Esophagus mucosa (tissue), 1 donor: ENCODE data around the gene HK3. TPM values are rescaled to one million over a fixed set of nuclear protein-coding genes. Genes with fewer than 3 reads are reported as not detected.

ENCODE experiments used
- ATAC-seq: fragments of 200-7000 bp; cut with Tn5 transposase; one replicate; pipeline ENCODE4 v1.9.1; 2020
- total RNA-seq: library from RNA; stranded (reverse); gene quantifications from one replicate; pipeline ENCODE4 v1.2.4, GENCODE V29; 2023
- donor health status: DM: yes; HTN: yes; CAD: no.

The HK3 gene, protein sequence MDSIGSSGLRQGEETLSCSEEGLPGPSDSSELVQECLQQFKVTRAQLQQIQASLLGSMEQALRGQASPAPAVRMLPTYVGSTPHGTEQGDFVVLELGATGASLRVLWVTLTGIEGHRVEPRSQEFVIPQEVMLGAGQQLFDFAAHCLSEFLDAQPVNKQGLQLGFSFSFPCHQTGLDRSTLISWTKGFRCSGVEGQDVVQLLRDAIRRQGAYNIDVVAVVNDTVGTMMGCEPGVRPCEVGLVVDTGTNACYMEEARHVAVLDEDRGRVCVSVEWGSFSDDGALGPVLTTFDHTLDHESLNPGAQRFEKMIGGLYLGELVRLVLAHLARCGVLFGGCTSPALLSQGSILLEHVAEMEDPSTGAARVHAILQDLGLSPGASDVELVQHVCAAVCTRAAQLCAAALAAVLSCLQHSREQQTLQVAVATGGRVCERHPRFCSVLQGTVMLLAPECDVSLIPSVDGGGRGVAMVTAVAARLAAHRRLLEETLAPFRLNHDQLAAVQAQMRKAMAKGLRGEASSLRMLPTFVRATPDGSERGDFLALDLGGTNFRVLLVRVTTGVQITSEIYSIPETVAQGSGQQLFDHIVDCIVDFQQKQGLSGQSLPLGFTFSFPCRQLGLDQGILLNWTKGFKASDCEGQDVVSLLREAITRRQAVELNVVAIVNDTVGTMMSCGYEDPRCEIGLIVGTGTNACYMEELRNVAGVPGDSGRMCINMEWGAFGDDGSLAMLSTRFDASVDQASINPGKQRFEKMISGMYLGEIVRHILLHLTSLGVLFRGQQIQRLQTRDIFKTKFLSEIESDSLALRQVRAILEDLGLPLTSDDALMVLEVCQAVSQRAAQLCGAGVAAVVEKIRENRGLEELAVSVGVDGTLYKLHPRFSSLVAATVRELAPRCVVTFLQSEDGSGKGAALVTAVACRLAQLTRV
- total RNA-seq: 1.4 TPM

- peak; percentile 17 for ATAC-seq
These were observed at the start of gene HK3 for GRCh38 chr5:176899296-176899891. HK3 (minus strand) TSS chr5:176899346; CDS start chr5:176896159, 3,187 bp downstream.

DNA sequence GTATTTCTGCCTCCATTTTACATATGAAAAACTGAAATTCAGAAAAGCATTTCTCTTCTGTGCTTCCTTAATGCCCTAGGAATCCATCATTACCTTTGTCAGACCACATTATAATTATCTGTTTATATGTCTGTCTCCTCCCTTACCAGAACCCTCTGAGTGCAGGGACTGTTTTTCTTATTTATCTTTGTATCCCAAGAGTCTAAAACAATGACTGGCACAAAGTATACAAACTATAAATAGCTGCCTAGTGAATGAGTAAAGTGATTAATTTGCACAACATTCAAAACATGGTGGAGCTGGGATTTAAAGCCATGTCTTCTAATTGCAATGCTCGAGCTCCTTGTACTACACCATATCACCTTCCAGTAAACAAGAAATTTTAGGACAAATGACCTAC is 49.3 kb upstream of the HK3 start:
- ATAC-seq: no peak

- no peak for ATAC-seq
These were observed 48.7 kb upstream of the HK3 start for GRCh38 chr5:176947847-176948246.

DNA sequence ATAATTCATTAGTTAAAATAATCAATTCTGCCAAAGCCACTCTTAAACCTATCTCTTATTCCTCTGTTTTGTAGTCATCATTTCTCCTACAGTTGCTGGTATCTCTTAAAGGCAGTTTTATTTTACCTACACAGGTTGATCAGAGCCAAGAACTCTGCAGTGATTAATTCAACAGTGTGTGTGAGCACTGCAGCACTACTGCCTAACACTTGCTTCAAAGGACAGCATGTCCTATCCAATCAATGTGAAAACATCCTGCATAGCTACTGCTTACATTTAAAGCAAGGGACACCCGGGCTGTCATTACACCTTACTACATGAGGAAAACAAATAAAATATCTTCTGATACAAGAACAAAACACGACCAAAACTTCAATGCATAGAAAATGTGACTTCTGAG is 45.1 kb upstream of the HK3 start:
- no peak for ATAC-seq

- no peak for ATAC-seq
These were observed 44.7 kb upstream of the HK3 start for GRCh38 chr5:176943816-176944215.

- no peak for ATAC-seq
These were observed 42.8 kb upstream of the HK3 start for GRCh38 chr5:176941951-176942350.

GRCh38 chr5:176938472-176938871 is 39.3 kb upstream of the HK3 start:
- ATAC-seq: no peak

GRCh38 chr5:176935017-176935416 is 35.9 kb upstream of the HK3 start:
- no peak for ATAC-seq

DNA sequence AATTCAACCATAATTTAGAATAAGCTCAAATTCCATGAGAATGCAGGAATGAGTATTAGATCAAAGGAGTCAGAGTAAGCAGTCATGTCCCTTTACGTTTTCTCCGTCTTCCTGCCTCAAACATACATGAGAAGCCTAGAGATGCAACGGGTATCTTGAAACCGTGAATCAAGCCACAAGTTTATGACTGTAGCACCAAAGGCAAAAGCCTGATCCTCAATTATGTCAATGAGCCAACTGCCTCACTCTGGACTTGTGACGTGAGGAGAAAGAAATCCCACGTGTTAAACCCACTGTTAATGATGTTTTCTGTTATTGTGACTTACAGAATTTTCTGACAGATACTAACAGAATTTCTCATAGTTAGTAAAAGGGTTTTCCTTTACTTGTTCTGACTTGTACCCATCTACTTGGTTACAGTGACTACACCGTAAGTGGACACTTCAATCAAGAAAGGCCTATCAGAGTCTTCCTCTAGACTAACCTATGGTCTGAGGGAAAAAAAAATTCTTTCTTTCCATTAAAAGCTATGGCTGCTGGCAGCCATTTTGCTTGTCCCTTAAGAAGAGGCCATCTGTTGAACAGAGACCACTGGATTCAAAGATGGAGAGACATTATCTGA is 35.3 kb upstream of the HK3 start:
- ATAC-seq: no peak

- ATAC-seq: no peak
These were observed 30.5 kb upstream of the HK3 start for GRCh38 chr5:176929654-176930053.

- peak; percentile 73 for ATAC-seq
These were observed 28.4 kb upstream of the HK3 start for GRCh38 chr5:176927562-176927961.

DNA sequence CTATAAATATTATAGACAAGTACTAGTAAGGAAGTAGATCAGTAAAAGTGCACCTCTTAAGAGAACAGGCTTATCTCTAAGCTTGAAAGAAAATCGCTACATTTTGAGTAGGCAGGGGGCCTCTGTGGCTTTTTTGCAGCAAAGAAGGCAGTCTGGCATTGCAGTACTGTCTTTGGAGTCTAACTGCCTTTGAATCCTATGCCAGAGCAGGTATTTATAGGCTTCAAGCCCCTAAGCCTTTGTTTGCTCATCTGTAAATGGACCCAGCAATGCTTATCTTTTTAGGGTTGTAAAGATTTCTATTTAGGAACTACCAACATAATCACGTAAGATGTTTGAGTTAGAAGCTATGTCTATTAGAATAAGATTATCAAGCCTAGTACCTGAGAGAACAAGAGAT is 23.7 kb upstream of the HK3 start:
- no peak for ATAC-seq

DNA sequence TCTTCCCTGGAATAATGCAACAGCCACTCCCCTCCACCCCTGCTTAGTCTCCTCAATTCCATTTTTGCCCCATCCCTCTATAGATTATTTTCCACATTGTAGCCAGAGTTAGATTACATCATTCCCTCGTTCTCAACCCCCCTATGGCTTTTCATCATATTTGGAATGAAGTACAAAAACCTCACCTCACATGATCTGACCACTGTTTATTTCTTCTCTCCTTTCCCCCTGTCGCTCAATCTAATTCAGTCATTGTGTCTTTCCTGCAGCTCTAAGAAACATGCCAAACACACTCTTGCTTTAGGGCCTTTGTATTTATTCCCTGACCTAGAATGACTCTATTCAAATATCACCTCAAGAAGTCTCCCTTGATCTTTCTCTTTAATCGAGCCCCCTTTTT is 22.6 kb upstream of the HK3 start:
- ATAC-seq: no peak

DNA sequence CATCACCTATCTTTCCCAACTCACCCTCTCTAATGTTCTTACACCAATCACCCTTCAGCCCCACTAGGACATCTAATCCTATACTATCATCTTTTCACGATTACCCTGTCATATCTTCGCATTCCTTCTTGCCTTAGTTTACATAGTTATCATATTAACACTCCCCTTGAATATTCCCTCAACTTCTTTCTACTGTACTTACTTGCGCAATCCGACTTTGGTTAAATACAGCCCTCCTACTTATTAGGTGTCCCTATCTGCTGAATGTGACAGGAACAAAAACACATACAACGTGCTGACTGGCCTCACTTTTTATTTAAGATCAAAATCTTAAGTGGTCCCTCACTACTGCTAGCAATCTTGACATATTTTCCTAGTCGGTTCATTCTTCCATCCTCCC is 19.5 kb upstream of the HK3 start:
- no peak for ATAC-seq

GRCh38 chr5:176916337-176916736 is 17.2 kb upstream of the HK3 start:
- no peak for ATAC-seq

DNA sequence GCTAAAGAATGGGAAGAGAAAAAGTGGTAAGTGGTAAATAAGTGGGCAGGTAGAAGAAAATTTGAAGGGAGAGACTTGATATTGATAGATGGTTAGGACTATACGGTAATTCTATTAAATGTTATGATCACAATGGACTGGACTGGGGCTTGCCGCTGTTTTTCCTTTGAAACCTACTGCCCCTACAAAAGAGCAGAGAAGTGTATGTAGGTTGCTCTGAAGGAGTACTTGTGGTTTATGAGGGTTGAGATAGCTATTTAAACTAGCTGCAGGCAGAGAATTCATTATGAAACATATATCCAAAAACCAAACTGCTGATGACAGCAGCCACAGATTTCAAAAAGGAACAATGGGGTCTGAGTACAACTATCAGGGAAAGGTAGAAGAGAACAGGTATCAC is 16.8 kb upstream of the HK3 start:
- no peak for ATAC-seq

DNA sequence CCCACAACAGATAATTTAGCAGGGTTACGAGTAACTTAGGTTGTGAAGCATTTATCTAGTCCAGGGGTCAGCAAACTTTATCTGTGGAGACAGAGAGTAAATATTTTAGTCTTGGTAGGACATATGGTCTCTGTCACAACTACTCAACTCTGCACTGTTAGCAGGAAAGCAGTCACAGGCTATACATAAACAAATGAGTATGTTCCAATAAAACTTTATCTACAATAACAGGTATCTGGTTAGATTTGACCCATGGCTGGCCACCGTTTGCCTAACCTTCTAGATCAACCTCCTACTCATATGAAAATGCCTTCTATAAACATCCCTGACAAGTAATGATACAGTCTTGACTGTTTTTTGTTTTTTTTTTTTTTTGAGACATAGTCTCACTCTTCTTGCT is 13.0 kb upstream of the HK3 start:
- ATAC-seq: no peak

GRCh38 chr5:176908675-176909368 is 9.7 kb upstream of the HK3 start:
- ATAC-seq: no peak

DNA sequence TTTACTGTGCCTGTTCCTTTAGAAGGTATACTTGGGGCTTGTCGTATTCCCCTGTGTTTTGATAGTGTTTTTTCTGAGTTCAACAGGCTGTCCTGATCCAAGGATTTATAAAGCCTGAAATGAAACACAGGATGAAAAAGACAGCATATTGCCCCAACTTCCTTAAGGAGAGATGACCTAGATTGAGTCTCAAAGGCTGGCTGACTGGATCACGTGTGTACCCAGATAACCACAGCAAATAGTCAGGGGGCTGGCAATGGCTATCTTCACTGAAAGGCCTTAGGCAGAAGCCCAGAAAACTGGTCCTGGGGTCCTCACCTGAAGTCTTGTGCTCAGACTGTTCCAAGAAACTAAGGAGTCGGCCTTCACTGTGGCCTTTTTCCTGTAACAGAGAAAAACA is 7.7 kb upstream of the HK3 start:
- no peak for ATAC-seq

- ATAC-seq: no peak
These were observed 7.0 kb upstream of the HK3 start for GRCh38 chr5:176906126-176906525.

- no peak for ATAC-seq
These were observed 5.1 kb upstream of the HK3 start for GRCh38 chr5:176904276-176904675.
